ENCODE measurements around the gene CCDC141. TPM values are rescaled to one million over a fixed set of nuclear protein-coding genes. Genes with fewer than 3 reads are reported as not detected.

Gene CCDC141
- total RNA-seq, 1 donor from 2014 or later, result not detected

GRCh38 chr2:179081954-179082353, 32.0 kb upstream of the CCDC141 start:
- H3K4me3 ChIP-seq (ENCODE audit: low read depth, low read length), result no peak overlapping the region
- no peak for DNase-seq (ENCODE audit: low read depth)
- TF ChIP-seq CTCF (conservative IDR thresholded peaks at IDR 0.05; ENCODE audit: low read depth, low read length), result no peak

DNA sequence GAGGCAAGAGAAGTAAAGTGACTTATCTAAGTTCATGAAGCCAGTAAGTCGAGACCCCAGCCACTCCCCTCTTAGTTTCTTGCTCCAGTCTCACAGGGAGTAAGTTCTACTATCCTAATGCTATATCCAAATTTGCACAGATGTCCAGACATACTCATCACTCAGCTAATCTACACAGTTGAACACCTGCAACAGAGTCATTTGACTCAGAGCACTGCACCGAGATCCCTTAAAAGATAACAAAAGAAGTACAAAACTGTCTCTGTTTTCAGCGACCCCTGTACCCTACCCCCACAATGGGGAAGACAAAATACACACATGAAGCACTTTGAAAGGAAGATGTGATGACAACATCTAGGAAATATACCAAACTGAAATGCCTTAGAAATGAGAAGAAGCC, 22.6 kb upstream of the CCDC141 start:
- TF ChIP-seq CTCF (conservative IDR thresholded peaks at IDR 0.05; ENCODE audit: low read depth, low read length), result no peak
- H3K4me3 ChIP-seq (ENCODE audit: low read depth, low read length), result no peak overlapping the region
- no peak for DNase-seq (ENCODE audit: low read depth)

DNA sequence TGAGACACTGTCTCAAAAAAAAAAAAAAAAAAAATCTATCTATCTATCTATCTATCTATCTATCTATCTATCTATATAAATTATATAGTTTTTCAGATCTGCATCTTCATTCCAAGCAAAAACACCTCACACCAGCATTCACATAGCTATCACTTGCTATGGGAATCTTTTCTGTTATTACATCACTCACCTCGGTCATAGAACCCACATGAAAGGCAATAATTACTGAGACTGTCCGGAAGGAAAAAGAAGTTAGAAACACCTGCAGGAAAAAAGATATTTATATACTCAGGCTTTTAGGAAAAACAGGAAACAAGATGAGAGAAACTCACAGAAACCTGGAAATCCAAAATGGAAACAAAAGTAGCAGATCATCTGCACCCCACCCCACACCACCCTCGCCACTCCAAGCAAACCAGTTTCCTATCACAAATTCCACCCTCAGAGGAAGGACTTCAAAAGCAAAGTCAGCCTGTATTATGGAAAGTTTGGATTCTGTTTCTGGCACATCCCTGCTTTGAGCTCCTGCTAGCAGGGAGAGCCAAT, 21.9 kb upstream of the CCDC141 start:
- TF ChIP-seq CTCF (conservative IDR thresholded peaks at IDR 0.05; ENCODE audit: low read depth, low read length), result no peak
- H3K4me3 ChIP-seq (ENCODE audit: low read depth, low read length), result no peak overlapping the region
- DNase-seq (ENCODE audit: low read depth), result no peak

DNA sequence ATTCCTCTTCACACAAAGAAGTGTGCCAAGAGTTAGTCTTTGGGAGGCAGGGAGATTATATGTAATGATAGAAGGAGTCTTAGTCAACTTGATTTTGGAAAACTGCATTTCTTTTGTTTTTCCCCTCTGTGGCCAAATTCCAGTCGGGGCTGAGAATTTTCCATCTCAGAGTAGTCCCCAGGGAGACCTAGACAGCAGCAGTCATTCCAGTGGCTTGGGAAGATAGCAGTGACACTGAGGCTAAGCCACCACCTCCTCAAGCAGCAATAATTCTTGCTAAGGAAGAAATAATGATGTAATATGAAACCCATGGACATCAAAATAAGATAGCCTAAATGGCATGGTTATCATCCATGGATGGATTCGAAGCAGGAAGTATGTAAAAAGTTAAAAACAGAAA, 21.0 kb upstream of the CCDC141 start:
- no peak for DNase-seq (ENCODE audit: low read depth)
- H3K4me3 ChIP-seq (ENCODE audit: low read depth, low read length), result no peak overlapping the region
- no peak for TF ChIP-seq CTCF (conservative IDR thresholded peaks at IDR 0.05; ENCODE audit: low read depth, low read length)

- H3K4me3 ChIP-seq (ENCODE audit: low read depth, low read length), result no peak overlapping the region
- DNase-seq (ENCODE audit: low read depth), result no peak
- no peak for TF ChIP-seq CTCF (conservative IDR thresholded peaks at IDR 0.05; ENCODE audit: low read depth, low read length)
These were observed 19.7 kb upstream of the CCDC141 start for GRCh38 chr2:179069685-179070084.

DNA sequence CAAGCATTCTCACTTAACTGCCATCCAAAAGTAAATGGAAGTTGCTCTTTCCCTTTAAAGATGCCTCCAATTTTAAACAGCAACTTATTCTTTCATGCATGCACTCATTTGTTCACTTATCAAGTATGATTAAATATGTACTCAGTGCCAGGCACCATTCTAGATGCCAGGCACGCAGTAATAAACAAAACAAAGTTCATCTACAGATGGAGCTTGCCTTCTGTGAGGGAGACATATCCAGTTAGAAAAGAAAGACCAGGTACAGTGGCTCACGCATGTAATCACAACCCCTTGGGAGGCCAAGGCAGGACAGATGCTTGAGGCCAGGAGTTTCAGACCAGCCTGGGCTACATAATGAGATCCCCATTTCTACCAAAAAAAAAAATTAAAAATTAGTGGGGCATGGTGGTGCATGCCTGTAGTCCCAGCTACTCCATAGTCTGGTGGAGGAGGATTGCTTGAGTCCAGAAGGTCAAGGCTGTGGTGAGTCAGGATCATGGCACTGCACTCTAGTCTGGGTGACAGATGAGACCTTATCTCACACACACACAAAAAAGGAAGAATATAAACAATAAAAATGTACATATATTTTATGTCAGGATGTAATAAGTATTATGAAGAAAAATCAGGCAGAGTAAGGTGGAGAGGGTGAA, 19.2 kb upstream of the CCDC141 start:
- TF ChIP-seq CTCF (conservative IDR thresholded peaks at IDR 0.05; ENCODE audit: low read depth, low read length), result no peak
- no peak for DNase-seq (ENCODE audit: low read depth)
- no peak overlapping the region for H3K4me3 ChIP-seq (ENCODE audit: low read depth, low read length)

All from epithelial cell of proximal tubule (primary cell).